GM19099 (cell line): ENCODE data around the gene ALG9.

Source experiments
- POLR2A ChIP-seq: IDR thresholded peaks from 3 replicates; pipeline ENCODE4 v1.6.1; 2011; ENCODE audit warnings: low read depth; ENCODE audit not compliant: insufficient read length; ENCODE audit errors: extremely low read depth

The ALG9 gene

GRCh38 chr11:111759376-111759775, 112.0 kb downstream of the ALG9 start:
- TF ChIP-seq POLR2A: no peak

- TF ChIP-seq POLR2A: no peak
Measured at GRCh38 chr11:111756097-111756496, 115.3 kb downstream of the ALG9 start.

- no peak for TF ChIP-seq POLR2A
Measured at GRCh38 chr11:111749646-111750045, 121.7 kb downstream of the ALG9 start.

GRCh38 chr11:111748035-111748804, 123.2 kb downstream of the ALG9 start:
- no peak for TF ChIP-seq POLR2A

- no peak for TF ChIP-seq POLR2A
Measured at GRCh38 chr11:111745719-111746504, 125.5 kb downstream of the ALG9 start.

GRCh38 chr11:111743700-111744099, 127.7 kb downstream of the ALG9 start:
- no peak for TF ChIP-seq POLR2A

GRCh38 chr11:111741751-111742150, 129.6 kb downstream of the ALG9 start:
- TF ChIP-seq POLR2A: no peak

GRCh38 chr11:111739299-111739698, 132.1 kb downstream of the ALG9 start:
- no peak for TF ChIP-seq POLR2A

GRCh38 chr11:111737444-111738210, 133.8 kb downstream of the ALG9 start:
- TF ChIP-seq POLR2A: no peak

- TF ChIP-seq POLR2A: no peak
Measured at GRCh38 chr11:111736621-111737443, 134.5 kb downstream of the ALG9 start.
